Activated CD4-positive, alpha-beta T cell treated with anti-CD3 and anti-CD28 coated beads, Interleukin-2, amount 50 U/mL, for 48 hours (primary cell): ENCODE measurements around the gene HOXC13.

ENCODE experiments used
- DNase-seq, 2 experiments: peaks; one replicate each; pipeline ENCODE4 v3.0.0-alpha.2; 2020

Gene HOXC13

GRCh38 chr12:53939141-53940108 is 794 bp downstream of the HOXC13 start:
- DNase-seq, result no peak

- DNase-seq, result no peak
These were observed 1.9 kb downstream of the HOXC13 start for GRCh38 chr12:53940443-53941014.

GRCh38 chr12:53941187-53941586 is 2.6 kb downstream of the HOXC13 start:
- no peak for DNase-seq

GRCh38 chr12:53941750-53942149 is 3.1 kb downstream of the HOXC13 start:
- no peak for DNase-seq

- DNase-seq, result no peak
These were observed 3.9 kb downstream of the HOXC13 start for GRCh38 chr12:53942467-53942997.

GRCh38 chr12:53944209-53944608 is 5.6 kb downstream of the HOXC13 start:
- no peak for DNase-seq

- DNase-seq, result no peak
These were observed 6.5 kb downstream of the HOXC13 start for GRCh38 chr12:53944907-53945847.

GRCh38 chr12:53947743-53948142 is 9.1 kb downstream of the HOXC13 start:
- DNase-seq, result no peak

- DNase-seq, result no peak
These were observed 10.3 kb downstream of the HOXC13 start for GRCh38 chr12:53948650-53949593.

GRCh38 chr12:53949631-53950436 is 11.2 kb downstream of the HOXC13 start:
- no peak for DNase-seq

- no peak for DNase-seq
These were observed 11.8 kb downstream of the HOXC13 start for GRCh38 chr12:53950437-53950773.

GRCh38 chr12:53950789-53951576 is 12.4 kb downstream of the HOXC13 start:
- DNase-seq, result no peak

- no peak for DNase-seq
These were observed 13.1 kb downstream of the HOXC13 start for GRCh38 chr12:53951577-53952334.

- DNase-seq, result no peak
These were observed 13.7 kb downstream of the HOXC13 start for GRCh38 chr12:53952335-53952694.

- DNase-seq, result no peak
These were observed 14.5 kb downstream of the HOXC13 start for GRCh38 chr12:53952871-53953734.

- DNase-seq, result no peak
These were observed 15.4 kb downstream of the HOXC13 start for GRCh38 chr12:53953831-53954693.

GRCh38 chr12:53954694-53955035 is 16.0 kb downstream of the HOXC13 start, which contains the start of gene HOXC12:
TSS of gene HOXC12 (plus strand) at chr12:53954903. CDS start at chr12:53954930, 27 bp downstream.
- no peak for DNase-seq
